A549 (cell line): ENCODE data around the gene NEK5. TPM values are rescaled to one million over a fixed set of nuclear protein-coding genes. Genes with fewer than 3 reads are reported as not detected.

Experiments
- ATAC-seq, 2 experiments: fragments of 200-7000 bp in 1 of 2; fragments of >200 bp in 1 of 2; cut with Nextera tagmentation in 1 of 2; cut with Tn5 transposase in 1 of 2; 3 replicates each; pipeline versions ENCODE4 v1.8.0 to v1.9.1; 2018 to 2020; ENCODE audit warnings: mild to moderate bottlenecking in 1 of 2, moderate library complexity in 1 of 2
- CTCF ChIA-PET: fragments of 300-600 bp; sonication (Branson Sonifier 250); formaldehyde crosslinking; extraction: SDS; loops from one replicate; lab custom pipeline; 2021; ENCODE audit warnings: antibody characterized with exemption, inconsistent platforms; lab: Yijun Ruan, JAX
- POLR2A ChIA-PET: fragments of 350-600 bp; formaldehyde crosslinking; extraction: SDS; loops from one replicate; lab custom pipeline; 2021; ENCODE audit warnings: antibody characterized with exemption, inconsistent platforms; lab: Yijun Ruan, JAX
- DNase-seq, 2 experiments: peaks; one replicate each; pipeline versions ENCODE4 v3.0.0 to v3.0.0-alpha.2; 2011 to 2016; ENCODE audit warnings: low read depth in 1 of 2, low spot score in 1 of 2
- FAIRE-seq: peaks from 2 replicates; lab custom pipeline; 2011; peaks lifted over from hg19 to GRCh38; lab: Jason Lieb, UNC
- H3K27ac ChIP-seq, 2 experiments: fragments of >200 bp; sonication (Bioruptor Twin); formaldehyde crosslinking; 3 replicates each; pipeline ENCODE4 v1.5.1; 2016 to 2017
- H3K4me1 ChIP-seq: fragments of >200 bp; sonication (Bioruptor Twin); formaldehyde crosslinking; 3 replicates; pipeline ENCODE4 v1.6.1; 2016
- H3K4me2 ChIP-seq: fragments of >200 bp; sonication (Bioruptor Twin); formaldehyde crosslinking; 3 replicates; pipeline ENCODE4 v1.6.1; 2016
- H3K4me3 ChIP-seq: fragments of >200 bp; sonication (Bioruptor Twin); formaldehyde crosslinking; 3 replicates; pipeline ENCODE4 v1.5.1; 2016
- H3K9me3 ChIP-seq: fragments of >200 bp; sonication (Bioruptor Twin); formaldehyde crosslinking; 3 replicates; pipeline ENCODE4 v1.6.1; 2016
- BCL3 ChIP-seq: fragments of >200 bp; sonication (Bioruptor Twin); formaldehyde crosslinking; IDR thresholded peaks from 3 replicates; pipeline ENCODE4 v1.6.1; 2016
- BHLHE40 ChIP-seq: IDR thresholded peaks from 2 replicates; pipeline ENCODE4 v1.6.1; 2012; ENCODE audit warnings: low read depth, low read length, inconsistent platforms
- CBX8 ChIP-seq: fragments of 200-600 bp; sonication (generic); IDR thresholded peaks from 2 replicates; pipeline ENCODE4 v1.6.1; 2016
- CEBPB ChIP-seq, 2 experiments: fragments of >200 bp in 1 of 2; sonication (Bioruptor Twin) in 1 of 2; formaldehyde crosslinking in 1 of 2; IDR thresholded peaks; 2 replicates each; pipeline ENCODE4 v1.6.1; 2012 to 2016
- CTCF ChIP-seq: fragments of >200 bp; sonication (Bioruptor Twin); formaldehyde crosslinking; IDR thresholded peaks from 3 replicates; pipeline ENCODE4 v1.5.1; 2016
- EHMT2 ChIP-seq: fragments of 200-600 bp; sonication (generic); IDR thresholded peaks from 2 replicates; pipeline ENCODE4 v1.6.1; 2016; ENCODE audit warnings: antibody characterized with exemption, low read depth, mild to moderate bottlenecking, moderate library complexity
- ELK1 ChIP-seq: fragments of 150-350 bp; IDR thresholded peaks from 2 replicates; pipeline ENCODE4 v1.6.1; 2014; ENCODE audit warnings: low read depth, mild to moderate bottlenecking, low read length
- EP300 ChIP-seq, 2 experiments: fragments of >200 bp; sonication (Bioruptor Twin); formaldehyde crosslinking; IDR thresholded peaks; 2 replicates in 1 of 2; 3 replicates in 1 of 2; pipeline ENCODE4 v1.6.1; 2016 to 2017
- FOSL2 ChIP-seq, 2 experiments: fragments of 450-650 bp in 1 of 2; fragments of >200 bp in 1 of 2; sonication (Bioruptor Twin) in 1 of 2; formaldehyde crosslinking; IDR thresholded peaks; 2 replicates each; pipeline versions ENCODE4 v1.5.0 to v1.6.1; 2016 to 2020; ENCODE audit warnings: mild to moderate bottlenecking in 1 of 2, moderate library complexity in 1 of 2
- FOXS1 ChIP-seq: fragments of 250-450 bp; sonication (Bioruptor Pico); IDR thresholded peaks from 2 replicates; pipeline ENCODE4 v1.5.0; 2020; ENCODE audit warnings: mild to moderate bottlenecking, moderate library complexity
- HOXA7 ChIP-seq: fragments of 250-450 bp; sonication (Bioruptor Pico); IDR thresholded peaks from 2 replicates; pipeline ENCODE4 v1.5.0; 2020; ENCODE audit warnings: mild to moderate bottlenecking, moderate library complexity
- HOXB13 ChIP-seq: fragments of 250-450 bp; sonication (Bioruptor Pico); IDR thresholded peaks from 2 replicates; pipeline ENCODE4 v1.5.0; 2020; ENCODE audit warnings: low read depth, mild to moderate bottlenecking, moderate library complexity
- JUN ChIP-seq, 2 experiments: fragments of >200 bp; sonication (Bioruptor Twin); formaldehyde crosslinking; IDR thresholded peaks; 2 replicates in 1 of 2; 3 replicates in 1 of 2; pipeline ENCODE4 v1.6.1; 2016 to 2017
- JUNB ChIP-seq: fragments of >200 bp; sonication (Bioruptor Twin); formaldehyde crosslinking; IDR thresholded peaks from 2 replicates; pipeline ENCODE4 v1.6.1; 2016
- KDM5A ChIP-seq: fragments of 200-600 bp; sonication (generic); IDR thresholded peaks from 2 replicates; pipeline ENCODE4 v1.6.1; 2016; ENCODE audit warnings: antibody characterized with exemption, mild to moderate bottlenecking
- MAFK ChIP-seq: fragments of 450-650 bp; IDR thresholded peaks from 2 replicates; pipeline ENCODE4 v1.6.1; 2014; ENCODE audit not compliant: partially characterized antibody
- MAX ChIP-seq: IDR thresholded peaks from 2 replicates; pipeline ENCODE4 v1.6.1; 2012
- MAZ ChIP-seq: fragments of 150-350 bp; IDR thresholded peaks from 2 replicates; pipeline ENCODE4 v1.6.1; 2014; ENCODE audit warnings: antibody characterized with exemption, low read depth, low read length, borderline replicate concordance
- MYC ChIP-seq: IDR thresholded peaks from 2 replicates; pipeline ENCODE4 v1.6.1; 2012; ENCODE audit warnings: mild to moderate bottlenecking, inconsistent platforms, low read length, improper control_type of control experiment, borderline replicate concordance
- NFE2L2 ChIP-seq: fragments of 150-350 bp; conservative IDR thresholded peaks from 2 replicates; pipeline ENCODE4 v1.6.1; 2014; ENCODE audit warnings: low read length
- NR3C1 ChIP-seq: fragments of >200 bp; sonication (Bioruptor Twin); formaldehyde crosslinking; IDR thresholded peaks from 3 replicates; pipeline ENCODE4 v1.6.1; 2017
- PHF8 ChIP-seq: fragments of 200-600 bp; sonication (generic); IDR thresholded peaks from 2 replicates; pipeline ENCODE4 v1.6.1; 2016; ENCODE audit warnings: low read depth, mild to moderate bottlenecking, antibody characterized with exemption, moderate library complexity, borderline replicate concordance
- RAD21 ChIP-seq, 2 experiments: fragments of >200 bp in 1 of 2; sonication (Bioruptor Twin) in 1 of 2; formaldehyde crosslinking in 1 of 2; IDR thresholded peaks in 1 of 2; conservative IDR thresholded peaks in 1 of 2; 2 replicates in 1 of 2; 3 replicates in 1 of 2; pipeline ENCODE4 v1.6.1; 2012 to 2018; ENCODE audit warnings: inconsistent platforms in 1 of 2
- REST ChIP-seq: fragments of 200-600 bp; sonication (generic); IDR thresholded peaks from 2 replicates; pipeline ENCODE4 v1.6.1; 2016; ENCODE audit warnings: antibody characterized with exemption, mild to moderate bottlenecking, moderate library complexity
- RFX5 ChIP-seq: fragments of 450-650 bp; IDR thresholded peaks from 2 replicates; pipeline ENCODE4 v1.7.1; 2014; ENCODE audit warnings: antibody characterized with exemption, mild to moderate bottlenecking, moderate library complexity
- RNF2 ChIP-seq: fragments of 200-600 bp; sonication (generic); IDR thresholded peaks from 2 replicates; pipeline ENCODE4 v1.6.1; 2016; ENCODE audit warnings: low read depth, mild to moderate bottlenecking, antibody characterized with exemption, moderate library complexity, borderline replicate concordance
- SMC3 ChIP-seq: fragments of >200 bp; sonication (Bioruptor Twin); formaldehyde crosslinking; IDR thresholded peaks from 3 replicates; pipeline ENCODE4 v1.6.1; 2018; ENCODE audit warnings: inconsistent platforms
- SREBF2 ChIP-seq: fragments of 450-650 bp; IDR thresholded peaks from 2 replicates; pipeline ENCODE4 v1.6.1; 2014; ENCODE audit warnings: mild to moderate bottlenecking, moderate library complexity
- WGBS: methylation state at CpG from one replicate; pipeline ENCODE4 v1.1.6; 2017; ENCODE audit errors: missing lambda C conversion rate; 5-methylcytosine and 5-hydroxymethylcytosine counted together
- polyA minus RNA-seq: library from RNA; depleted of rRNA, polyadenylated mRNA; stranded (reverse); fragments of >200 nt; gene quantifications from 2 replicates; pipeline ENCODE4 v1.2.3, GENCODE V29; 2011; rRNA and poly(A)+ RNA removed
- polyA plus RNA-seq, 4 experiments: library from polyadenylated mRNA; depleted of rRNA in 3 of 4; stranded (reverse); fragments of >200 nt; fragmentation: RNase III in 1 of 4; extraction: RNeasy Plus Mini Kit Qiagen cat#74134 plus additional on column Dnase treatment in 1 of 4; gene quantifications; 2 replicates in 3 of 4; 3 replicates in 1 of 4; pipeline ENCODE4 v1.2.3, GENCODE V29; 2011 to 2017

The NEK5 gene
- polyA plus RNA-seq (2011; rRNA removed) (0.17 and 0.23 TPM in 2 replicates), polyA plus RNA-seq (2017; fragmentation: RNase III; extraction: RNeasy Plus Mini Kit Qiagen cat#74134 plus additional on column Dnase treatment) (0.08 to 0.16 TPM (median 0.09 TPM) in 3 replicates), polyA minus RNA-seq (0.12 and 0.15 TPM in 2 replicates)
- 0.03 and 0.05 TPM in 2 replicates for polyA plus RNA-seq (2012; cell fraction: cytosol; rRNA removed)
- 0.02 and 0.04 TPM in 2 replicates for polyA plus RNA-seq (2012; cell fraction: nucleus; rRNA removed)

- DNase-seq (peak; percentile 47 to 70), ATAC-seq (peak; percentile 93 to 95), FAIRE-seq (no peak)
- peak within 1 kb of the TSS; percentile 87 for H3K4me2 ChIP-seq
- no peaks in the 10 kb centered on the region for H3K9me3 ChIP-seq
- POLR2A ChIA-PET, result no interaction called here
- no peaks in the 10 kb centered on the region for H3K4me1 ChIP-seq
- CTCF ChIA-PET, result interaction anchor here (0.6 to 4.6 kb wide), 30 partner anchors 8 to 1003 kb away, joined by 3 to 81 read pairs (median 3); partner anchors contain the start of gene TMEM272
- peak within 1 kb of the TSS in 1 of 2 experiments; percentile 79; a peak in 3 of 6 replicates for H3K27ac ChIP-seq
- H3K4me3 ChIP-seq, result peak within 1 kb of the TSS; percentile 63
- 69% methylated on average over 21 of the region's 71 CpGs for WGBS
- TF ChIP-seq BCL3 (no peak), EHMT2 (no peak), MAZ (no peak), CEBPB (IDR thresholded peaks at IDR 0.05) (no peak), BHLHE40 (no peak), RNF2 (no peak), HOXA7 (no peak), RAD21 (conservative IDR thresholded peaks at IDR 0.05 in 1 of 2, IDR thresholded peaks at IDR 0.05 in 1 of 2) (peak; percentile 40 to 66; a peak in 4 of 5 replicates), JUNB (no peak), HOXB13 (no peak), MAFK (no peak), MAX (peak; percentile 23; the same call in 1 of the 2 replicates), SMC3 (peak; percentile 69), JUN (IDR thresholded peaks at IDR 0.05) (no peak), SREBF2 (no peak), MYC (no peak), NR3C1 (no peak), EP300 (IDR thresholded peaks at IDR 0.05) (no peak), PHF8 (no peak), CTCF (peak; percentile 65), KDM5A (no peak), CBX8 (no peak), FOSL2 (IDR thresholded peaks at IDR 0.05) (no peak), FOSL2 (CRISPR knock-in tag; IDR thresholded peaks at IDR 0.05) (no peak), FOXS1 (CRISPR knock-in tag) (no peak), ELK1 (no peak), NFE2L2 (no peak), REST (no peak), RFX5 (no peak)
These were observed at the start of gene NEK5 for GRCh38 chr13:52128714-52129700. TSS of gene NEK5 (minus strand) at chr13:52129073. CDS start at chr13:52127482, 1,591 bp downstream.
